LNCAP (cell line): ENCODE data around the gene C4orf54.

Source experiments
- CTCF ChIP-seq: fragments of 450-650 bp; IDR thresholded peaks from 2 replicates; pipeline ENCODE4 v1.5.1; 2017; ENCODE audit warnings: mild to moderate bottlenecking

Gene C4orf54

DNA sequence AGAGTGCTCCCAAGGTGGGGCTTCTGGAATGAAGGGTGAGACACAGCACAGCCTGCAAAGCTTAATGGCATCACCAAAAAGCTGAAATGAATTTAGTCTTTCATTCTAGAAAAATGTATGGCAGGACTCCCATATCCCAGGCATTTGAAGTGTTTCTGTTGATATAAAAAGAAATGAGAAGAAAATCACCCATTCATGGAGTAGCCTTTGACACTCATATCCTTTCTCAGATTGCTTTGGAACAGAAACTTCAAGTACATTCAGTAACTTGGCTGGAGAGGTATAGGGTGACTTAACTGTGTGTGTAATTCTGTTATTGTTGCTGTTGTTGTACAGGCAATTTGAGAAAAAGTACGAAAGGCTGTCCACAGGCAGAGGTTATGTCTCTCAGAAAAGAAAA, 35.3 kb downstream of the C4orf54 start:
- no peak for TF ChIP-seq CTCF

- TF ChIP-seq CTCF, result no peak
Measured at GRCh38 chr4:99617374-99617773, 40.3 kb downstream of the C4orf54 start.

- no peak for TF ChIP-seq CTCF
Measured at GRCh38 chr4:99615170-99615820, 42.3 kb downstream of the C4orf54 start.

GRCh38 chr4:99614491-99614890, 43.1 kb downstream of the C4orf54 start:
- no peak for TF ChIP-seq CTCF

- TF ChIP-seq CTCF, result no peak
Measured at GRCh38 chr4:99612704-99613103, 44.9 kb downstream of the C4orf54 start.

- no peak for TF ChIP-seq CTCF
Measured at GRCh38 chr4:99612281-99612680, 45.3 kb downstream of the C4orf54 start.

- TF ChIP-seq CTCF, result no peak
Measured at GRCh38 chr4:99610605-99611175, 46.9 kb downstream of the C4orf54 start.

DNA sequence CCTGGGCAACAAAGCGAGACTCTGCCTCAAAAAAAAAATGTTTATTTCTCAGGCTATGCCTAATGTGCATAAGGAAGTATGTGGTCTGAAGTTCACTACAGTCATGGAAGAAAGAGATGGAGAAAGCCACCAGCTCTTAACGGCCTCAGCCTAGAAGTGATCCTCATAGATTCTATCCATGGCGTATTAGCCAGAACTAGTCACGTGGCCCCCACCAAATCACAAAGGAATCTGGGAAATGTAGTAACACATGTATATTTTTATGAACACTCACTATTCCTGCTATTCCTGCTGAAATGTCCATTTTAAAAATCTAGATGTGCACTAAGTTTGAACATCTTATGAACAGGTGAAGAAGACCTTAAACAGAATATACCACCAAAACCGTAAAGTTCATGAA, 49.2 kb downstream of the C4orf54 start:
- TF ChIP-seq CTCF, result no peak
